Transverse colon (tissue), 4 donors: Measurements from ENCODE around the gene MIGA1. TPM values are rescaled to one million over a fixed set of nuclear protein-coding genes. Genes with fewer than 3 reads are reported as not detected.
"Not testable (repeated sequence)": the region's sequence is repeated elsewhere in the genome, so short reads cannot be mapped to it uniquely, and the experiment has no call there.

Experiments
- DNase-seq: peaks from one replicate; pipeline ENCODE4 v3.0.0-alpha.2; 2019
- H3K27ac ChIP-seq, 4 donors: fragments of 200-600 bp; sonication (generic); 2 replicates each; pipeline ENCODE4 v1.5.1; 2016 to 2018; ENCODE audit warnings: inconsistent platforms in 4 of 4
- H3K27me3 ChIP-seq: fragments of 200-600 bp; sonication (generic); 2 replicates; pipeline ENCODE4 v1.5.1; 2017; ENCODE audit warnings: inconsistent platforms
- H3K36me3 ChIP-seq, 4 donors: fragments of 200-600 bp; sonication (generic); 2 replicates each; pipeline ENCODE4 v1.5.1; 2017 to 2019; ENCODE audit warnings: inconsistent platforms in 4 of 4
- H3K4me1 ChIP-seq, 4 donors: fragments of 200-600 bp; sonication (generic); 2 replicates each; pipeline ENCODE4 v1.5.1; 2017 to 2020; ENCODE audit warnings: inconsistent platforms in 4 of 4
- H3K4me3 ChIP-seq, 4 donors: fragments of 200-600 bp; sonication (generic); 1 replicate in 1 of 4; 2 replicates in 3 of 4; pipeline versions ENCODE4 v1.5.1 to v1.6.1; 2017 to 2019; ENCODE audit warnings: inconsistent platforms in 4 of 4
- H3K9me3 ChIP-seq, 2 donors: fragments of 200-600 bp; sonication (generic); 2 replicates each; pipeline ENCODE4 v1.5.1; 2017 to 2019; ENCODE audit warnings: inconsistent platforms in 2 of 2
- EP300 ChIP-seq: sonication (generic); formaldehyde crosslinking; IDR thresholded peaks from one replicate; pipeline ENCODE4 v1.6.1; 2017; ENCODE audit warnings: antibody characterized with exemption, low read depth
- POLR2A ChIP-seq: fragments of 450-650 bp; IDR thresholded peaks from one replicate; pipeline ENCODE4 v1.6.1; 2016; ENCODE audit warnings: antibody characterized with exemption, mild to moderate bottlenecking, moderate library complexity
- POLR2AphosphoS5 ChIP-seq, 3 donors: sonication (generic); formaldehyde crosslinking; IDR thresholded peaks; one replicate each; pipeline ENCODE4 v1.6.1; 2016; ENCODE audit warnings: antibody characterized with exemption in 3 of 3
- WGBS, 2 donors: methylation state at CpG; one replicate each; pipeline ENCODE4 v1.1.5; 2018; ENCODE audit warnings: low coverage in 1 of 2; 5-methylcytosine and 5-hydroxymethylcytosine counted together
- in situ Hi-C, 4 donors: fragments of 200-750 bp; cut with MboI; loops; one replicate each; pipeline versions ENCODE4 v1.15.0 to v1.15.1; 2017; ENCODE audit warnings: low sequenced_read_pairs in 3 of 4, low pct_ligation_motif_present in 1 of 4, low pct_unique_long_range_greater_than_20kb in 1 of 4
- intact Hi-C: fragments of 100-400 bp; cut with DNase I; formaldehyde crosslinking; loops from one replicate; pipeline ENCODE4 v1.15.1; 2023; ENCODE audit warnings: low total_unique reads
- total RNA-seq, 4 donors: library from RNA; depleted of rRNA; stranded (reverse); fragments of >200 nt; gene quantifications; one replicate each; pipeline ENCODE4 v1.1.0, GENCODE V29; 2016
- TF ChIP-seq, protein P1 (sequence below), 5 experiments: fragments of 200-600 bp in 3 of 5; fragments of 450-650 bp in 2 of 5; sonication (generic) in 3 of 5; IDR thresholded peaks; 1 replicate in 2 of 5; 2 replicates in 3 of 5; pipeline ENCODE4 v1.5.1; 2016 to 2017; ENCODE audit warnings: antibody characterized with exemption in 5 of 5, inconsistent platforms in 3 of 5, mild to moderate bottlenecking in 2 of 5, moderate library complexity in 1 of 5

MIGA1 gene
- total RNA-seq, 4 donors from 2014 or later, result 8.2 to 19.1 (median 18.0) TPM

- H3K4me3 ChIP-seq, result no peak overlapping the region
- in situ Hi-C loops, result no loop called here
- H3K36me3 ChIP-seq, result no peaks in the 10 kb centered on the region
- TF ChIP-seq POLR2A (no peak), EP300 (no peak), POLR2AphosphoS5 (IDR thresholded peaks at IDR 0.05) (no peak)
- TF ChIP-seq, protein P1, sequence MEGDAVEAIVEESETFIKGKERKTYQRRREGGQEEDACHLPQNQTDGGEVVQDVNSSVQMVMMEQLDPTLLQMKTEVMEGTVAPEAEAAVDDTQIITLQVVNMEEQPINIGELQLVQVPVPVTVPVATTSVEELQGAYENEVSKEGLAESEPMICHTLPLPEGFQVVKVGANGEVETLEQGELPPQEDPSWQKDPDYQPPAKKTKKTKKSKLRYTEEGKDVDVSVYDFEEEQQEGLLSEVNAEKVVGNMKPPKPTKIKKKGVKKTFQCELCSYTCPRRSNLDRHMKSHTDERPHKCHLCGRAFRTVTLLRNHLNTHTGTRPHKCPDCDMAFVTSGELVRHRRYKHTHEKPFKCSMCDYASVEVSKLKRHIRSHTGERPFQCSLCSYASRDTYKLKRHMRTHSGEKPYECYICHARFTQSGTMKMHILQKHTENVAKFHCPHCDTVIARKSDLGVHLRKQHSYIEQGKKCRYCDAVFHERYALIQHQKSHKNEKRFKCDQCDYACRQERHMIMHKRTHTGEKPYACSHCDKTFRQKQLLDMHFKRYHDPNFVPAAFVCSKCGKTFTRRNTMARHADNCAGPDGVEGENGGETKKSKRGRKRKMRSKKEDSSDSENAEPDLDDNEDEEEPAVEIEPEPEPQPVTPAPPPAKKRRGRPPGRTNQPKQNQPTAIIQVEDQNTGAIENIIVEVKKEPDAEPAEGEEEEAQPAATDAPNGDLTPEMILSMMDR (IDR thresholded peaks at IDR 0.05), result no peak
- 56 to 77% methylated on average over 1 of the region's 1 CpG for WGBS, 2 donors
- intact Hi-C loops, result no loop called here
- H3K27ac ChIP-seq, result no peak overlapping the region
- no peak for DNase-seq
- H3K9me3 ChIP-seq, result no peaks in the 10 kb centered on the region
- H3K27me3 ChIP-seq, result no peaks in the 10 kb centered on the region
- no peaks in the 10 kb centered on the region for H3K4me1 ChIP-seq
These were observed 127.2 kb downstream of the MIGA1 start for GRCh38 chr1:77906624-77907023.

GRCh38 chr1:77910116-77910515 is 130.7 kb downstream of the MIGA1 start:
- Histone ChIP-seq H3K27ac (no peak overlapping the region), H3K4me3 (no peak overlapping the region), H3K27me3 (no peaks in the 10 kb centered on the region), H3K9me3 (no peaks in the 10 kb centered on the region), H3K4me1 (no peaks in the 10 kb centered on the region), H3K36me3 (no peaks in the 10 kb centered on the region)
- in situ Hi-C loops, result no loop called here
- intact Hi-C loops, result no loop called here
- DNase-seq, result no peak
- WGBS, 2 donors, result 93 to 95% methylated on average over 4 of the region's 4 CpGs
- TF ChIP-seq POLR2AphosphoS5 (IDR thresholded peaks at IDR 0.05), result no peak

GRCh38 chr1:77918918-77919317 is 139.5 kb downstream of the MIGA1 start:
- H3K27ac ChIP-seq, intact Hi-C loops, DNase-seq, H3K4me3 ChIP-seq, H3K4me1 ChIP-seq, H3K27me3 ChIP-seq, H3K9me3 ChIP-seq, H3K36me3 ChIP-seq, in situ Hi-C loops: not testable (repeated sequence)
- 86 to 96% methylated on average over 5 of the region's 5 CpGs for WGBS, 2 donors

- no peak for DNase-seq
- Histone ChIP-seq H3K9me3 (no peaks in the 10 kb centered on the region), H3K36me3 (no peaks in the 10 kb centered on the region), H3K27ac (no peak overlapping the region), H3K4me3 (no peak overlapping the region), H3K27me3 (no peaks in the 10 kb centered on the region), H3K4me1 (no peaks in the 10 kb centered on the region)
- intact Hi-C loops (no loop called here), in situ Hi-C loops (loop anchor here in 1 of 4 donors (25.0 kb wide), 1 partner anchor 187 kb away; no protein-coding TSS in a partner anchor)
- no peak for TF ChIP-seq POLR2AphosphoS5 (IDR thresholded peaks at IDR 0.05)
- no peak for TF ChIP-seq EP300
- no peak for TF ChIP-seq POLR2A
- TF ChIP-seq, protein P1 (IDR thresholded peaks at IDR 0.05), result no peak
- WGBS, 2 donors, result 71 to 77% methylated on average over 1 of the region's 1 CpG
These were observed 146.1 kb downstream of the MIGA1 start for GRCh38 chr1:77925518-77925917.

DNA sequence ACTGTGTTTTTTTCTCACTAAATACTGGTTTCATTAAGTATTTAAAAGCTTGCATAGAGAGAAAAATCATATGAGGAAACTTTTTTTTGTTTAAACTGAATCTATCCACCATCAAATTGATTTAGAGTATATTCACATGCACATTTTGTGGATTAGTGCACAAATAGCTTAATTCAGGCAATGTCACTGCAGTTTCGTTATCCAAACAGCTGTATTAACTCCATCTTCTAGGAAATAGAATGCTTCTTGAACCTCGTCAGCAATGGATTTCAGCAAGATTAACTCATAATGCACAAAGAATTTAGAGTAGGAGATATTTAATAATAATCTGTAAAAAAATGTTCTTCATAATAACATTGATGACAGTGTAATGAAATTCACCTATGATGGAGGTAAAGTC is 146.5 kb downstream of the MIGA1 start:
- Histone ChIP-seq H3K4me1 (no peaks in the 10 kb centered on the region), H3K27me3 (no peaks in the 10 kb centered on the region), H3K36me3 (no peaks in the 10 kb centered on the region), H3K9me3 (no peaks in the 10 kb centered on the region), H3K4me3 (no peak overlapping the region), H3K27ac (no peak overlapping the region)
- TF ChIP-seq, protein P1 (IDR thresholded peaks at IDR 0.05), result no peak
- no peak for TF ChIP-seq POLR2A
- no peak for TF ChIP-seq POLR2AphosphoS5 (IDR thresholded peaks at IDR 0.05)
- no peak for TF ChIP-seq EP300
- DNase-seq, result no peak
- in situ Hi-C loops, result loop anchor here in 1 of 4 donors (25.0 kb wide), 1 partner anchor 186 kb away; no protein-coding TSS in a partner anchor
- 60 to 63% methylated on average over 2 of the region's 2 CpGs for WGBS, 2 donors
- intact Hi-C loops, result no loop called here
